ENCODE data around the gene SLC49A4. TPM values are rescaled to one million over a fixed set of nuclear protein-coding genes. Genes with fewer than 3 reads are reported as not detected.

SLC49A4 gene
- total RNA-seq, 4 donors from 2014 or later, result 21.2 to 25.7 (median 24.1) TPM

- 92% methylated on average over 2 of the region's 2 CpGs for WGBS
- TF ChIP-seq POLR2A (IDR thresholded peaks at IDR 0.05; ENCODE audit: low read depth), result no peak
- no peak for TF ChIP-seq EP300 (IDR thresholded peaks at IDR 0.05)
- TF ChIP-seq CTCF (IDR thresholded peaks at IDR 0.05), result no peak
- TF ChIP-seq POLR2AphosphoS5 (IDR thresholded peaks at IDR 0.05), result no peak
- Histone ChIP-seq H3K9me3 (no peaks in the 10 kb centered on the region), H3K4me1 (peaks cover 0 to 5% (median 1%) of the 10 kb centered on the region in 4 donors), H3K36me3 (peaks cover 0 to 15% (median 6%) of the 10 kb centered on the region in 4 donors), H3K27ac (replicated peaks in 1 of 4) (no peak overlapping the region), H3K27me3 (no peaks in the 10 kb centered on the region), H3K4me3 (no peak overlapping the region)
- intact Hi-C loops (cut with DNase I), result no loop called here
- no peak for DNase-seq (ENCODE audit: extremely low spot score)
Observed at GRCh38 chr3:122803977-122804376, 9.1 kb downstream of the SLC49A4 start.

GRCh38 chr3:122810734-122811133, 15.9 kb downstream of the SLC49A4 start:
- intact Hi-C loops (cut with DNase I), result no loop called here
- H3K27me3 ChIP-seq, result no peaks in the 10 kb centered on the region
- no peaks in the 10 kb centered on the region for H3K9me3 ChIP-seq
- DNase-seq (ENCODE audit: extremely low spot score), result no peak
- H3K4me3 ChIP-seq, result no peak overlapping the region
- H3K27ac ChIP-seq (replicated peaks in 1 of 4), result no peak overlapping the region
- H3K36me3 ChIP-seq, result peaks cover 5 to 42% (median 12%) of the 10 kb centered on the region in 4 donors
- TF ChIP-seq POLR2AphosphoS5 (IDR thresholded peaks at IDR 0.05) (no peak), EP300 (IDR thresholded peaks at IDR 0.05) (no peak), POLR2A (IDR thresholded peaks at IDR 0.05; ENCODE audit: low read depth) (no peak), CTCF (IDR thresholded peaks at IDR 0.05) (no peak)
- H3K4me1 ChIP-seq, result no peaks in the 10 kb centered on the region

GRCh38 chr3:122816587-122816986, 21.7 kb downstream of the SLC49A4 start:
- Histone ChIP-seq H3K36me3 (peaks cover 0 to 32% (median 13%) of the 10 kb centered on the region in 4 donors), H3K27me3 (no peaks in the 10 kb centered on the region), H3K27ac (replicated peaks in 1 of 4) (no peak overlapping the region), H3K4me1 (no peaks in the 10 kb centered on the region), H3K4me3 (no peak overlapping the region), H3K9me3 (no peaks in the 10 kb centered on the region)
- no peak for DNase-seq (ENCODE audit: extremely low spot score)
- WGBS, result 100% methylated on average over 2 of the region's 2 CpGs
- intact Hi-C loops (cut with DNase I), result no loop called here
- TF ChIP-seq POLR2A (IDR thresholded peaks at IDR 0.05; ENCODE audit: low read depth) (no peak), CTCF (IDR thresholded peaks at IDR 0.05) (no peak), POLR2AphosphoS5 (IDR thresholded peaks at IDR 0.05) (no peak), EP300 (IDR thresholded peaks at IDR 0.05) (no peak)

GRCh38 chr3:122824465-122825381, 29.9 kb downstream of the SLC49A4 start:
- H3K4me3 ChIP-seq, result no peak overlapping the region
- H3K9me3 ChIP-seq, result no peaks in the 10 kb centered on the region
- intact Hi-C loops (cut with DNase I), result no loop called here
- H3K36me3 ChIP-seq, result peaks cover 5 to 37% (median 14%) of the 10 kb centered on the region in 4 donors
- H3K27me3 ChIP-seq, result no peaks in the 10 kb centered on the region
- TF ChIP-seq EP300 (IDR thresholded peaks at IDR 0.05) (no peak), POLR2A (IDR thresholded peaks at IDR 0.05; ENCODE audit: low read depth) (no peak), CTCF (IDR thresholded peaks at IDR 0.05) (no peak), POLR2AphosphoS5 (IDR thresholded peaks at IDR 0.05) (no peak)
- no peak for DNase-seq (ENCODE audit: extremely low spot score)
- 88% methylated on average over 7 of the region's 7 CpGs for WGBS
- no peak overlapping the region for H3K27ac ChIP-seq (replicated peaks in 1 of 4)
- no peaks in the 10 kb centered on the region for H3K4me1 ChIP-seq
